Activated naive CD4-positive, alpha-beta T cell (primary cell): ENCODE data around the gene CLPTM1L.

Experiments
- DNase-seq, 4 experiments: peaks; one replicate each; lab custom pipeline; 2025; lab: John Stamatoyannopoulos, UW

Gene CLPTM1L

GRCh38 chr5:1315018-1315708 lies 29.7 kb downstream of the CLPTM1L start:
- DNase-seq, result no peak

- DNase-seq, result no peak
Observed at GRCh38 chr5:1314564-1314982, 30.3 kb downstream of the CLPTM1L start.

GRCh38 chr5:1312993-1313833 lies 31.7 kb downstream of the CLPTM1L start:
- DNase-seq, result no peak

DNA sequence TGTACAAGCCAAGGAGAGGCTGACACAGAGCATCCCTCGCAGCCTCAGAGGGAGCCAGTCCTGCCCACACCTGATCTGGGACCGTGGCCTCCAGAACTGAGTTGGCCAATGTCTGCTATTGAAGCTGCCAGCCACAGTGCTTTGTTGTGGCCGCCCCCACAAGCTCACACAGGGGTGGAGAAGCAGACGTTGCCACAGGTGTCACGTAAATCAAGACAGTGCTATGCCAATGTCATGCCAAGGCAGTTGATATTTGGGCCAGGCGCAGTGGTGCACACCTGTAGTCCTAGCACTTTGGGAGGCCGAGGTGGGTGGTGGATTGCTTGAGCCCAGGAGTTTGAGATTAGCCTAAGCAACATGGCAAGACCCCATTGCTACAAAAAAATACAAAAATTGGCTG lies 32.7 kb downstream of the CLPTM1L start:
- DNase-seq, result peak in 1 of 4 experiments; percentile 14

DNA sequence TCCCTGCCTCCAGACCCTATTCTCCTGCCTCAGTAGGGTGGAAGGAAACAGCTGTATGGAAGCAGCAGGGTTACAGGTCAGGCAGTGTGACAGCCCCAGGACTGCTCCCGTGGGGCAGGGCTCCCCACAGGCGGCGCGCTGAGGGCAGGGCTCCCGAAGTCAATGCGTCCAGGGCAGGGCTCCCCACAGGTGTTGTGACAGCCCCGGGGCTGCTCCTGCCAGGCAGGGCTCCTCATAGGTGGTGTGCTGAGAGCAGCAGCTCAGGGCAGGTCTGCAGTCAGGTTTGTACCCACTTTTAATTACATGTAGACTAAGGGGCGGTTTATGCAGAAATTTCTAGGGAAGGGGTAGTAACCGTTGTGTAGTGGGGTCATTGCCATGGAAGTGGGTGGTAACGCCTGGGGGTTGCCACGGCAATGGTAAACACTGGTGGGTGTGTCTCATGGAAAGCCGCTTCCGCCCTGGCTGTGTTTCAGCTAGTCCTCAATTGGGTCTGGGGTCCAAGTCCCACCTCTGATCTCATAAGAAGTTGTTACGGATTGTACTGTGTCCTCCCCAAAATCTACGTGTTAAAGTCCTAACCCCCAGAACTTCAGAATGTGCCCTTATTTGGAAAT lies 33.4 kb downstream of the CLPTM1L start:
- DNase-seq, result no peak

- DNase-seq, result no peak
Observed at GRCh38 chr5:1310118-1310517, 34.8 kb downstream of the CLPTM1L start.

GRCh38 chr5:1304033-1304432 lies 40.9 kb downstream of the CLPTM1L start:
- no peak for DNase-seq

DNA sequence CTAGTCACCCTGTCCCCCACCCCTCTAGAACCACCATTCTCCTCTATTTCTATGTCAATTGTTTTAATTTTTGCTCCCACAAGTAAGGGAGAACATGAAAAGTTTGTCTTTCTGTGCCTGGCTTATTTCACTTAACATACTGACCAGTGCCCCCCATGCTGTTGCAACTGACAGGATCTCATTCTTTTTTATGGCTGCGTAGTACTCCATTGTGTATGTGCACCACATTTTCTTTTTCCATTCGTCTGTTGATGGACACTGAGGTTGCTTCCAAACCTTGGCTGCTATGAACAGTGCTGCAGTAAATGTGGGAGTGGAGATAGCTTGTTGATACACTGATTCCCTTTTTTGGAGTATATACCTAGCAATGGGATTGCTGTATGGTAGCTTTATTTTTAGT lies 42.6 kb downstream of the CLPTM1L start:
- no peak for DNase-seq

- no peak for DNase-seq
Observed at GRCh38 chr5:1300581-1301083, 44.3 kb downstream of the CLPTM1L start.

DNA sequence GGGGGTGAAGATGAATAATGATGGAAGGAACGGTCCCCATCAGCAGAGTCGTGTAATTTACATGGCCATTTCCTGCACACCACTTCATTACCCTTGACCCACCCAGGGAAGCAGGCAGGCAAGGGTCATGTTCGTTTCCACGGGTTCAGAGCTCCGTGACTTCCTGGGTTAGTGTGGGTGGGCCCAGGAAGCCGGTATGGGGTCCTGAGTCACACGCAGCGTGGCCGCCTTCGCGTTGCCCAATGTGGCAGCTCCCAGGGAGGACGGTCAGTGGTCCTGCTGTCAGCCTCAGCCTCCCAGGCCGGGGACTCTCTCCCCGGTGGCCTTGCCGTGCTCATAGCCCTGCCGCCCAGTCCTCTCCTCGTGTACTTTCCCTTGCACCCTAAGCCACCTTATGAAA lies 44.9 kb downstream of the CLPTM1L start:
- DNase-seq, result no peak

DNA sequence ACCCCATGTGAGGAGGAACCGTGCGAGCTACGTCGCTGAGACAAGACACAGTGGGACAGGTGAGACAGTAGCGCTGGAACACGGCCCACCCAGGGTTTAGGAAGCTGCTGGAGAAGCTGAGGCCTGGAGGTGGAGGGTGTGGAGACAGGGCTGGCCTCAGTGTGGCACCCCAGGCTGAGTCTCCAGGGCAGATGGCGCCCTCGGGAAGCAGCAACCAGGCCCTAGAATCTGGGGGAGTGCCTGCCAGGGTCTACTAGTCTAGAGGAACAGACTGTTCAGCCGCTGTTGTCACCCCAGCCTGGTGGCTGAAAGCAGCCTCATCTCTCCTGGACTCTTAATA lies 45.4 kb downstream of the CLPTM1L start:
- no peak for DNase-seq

DNA sequence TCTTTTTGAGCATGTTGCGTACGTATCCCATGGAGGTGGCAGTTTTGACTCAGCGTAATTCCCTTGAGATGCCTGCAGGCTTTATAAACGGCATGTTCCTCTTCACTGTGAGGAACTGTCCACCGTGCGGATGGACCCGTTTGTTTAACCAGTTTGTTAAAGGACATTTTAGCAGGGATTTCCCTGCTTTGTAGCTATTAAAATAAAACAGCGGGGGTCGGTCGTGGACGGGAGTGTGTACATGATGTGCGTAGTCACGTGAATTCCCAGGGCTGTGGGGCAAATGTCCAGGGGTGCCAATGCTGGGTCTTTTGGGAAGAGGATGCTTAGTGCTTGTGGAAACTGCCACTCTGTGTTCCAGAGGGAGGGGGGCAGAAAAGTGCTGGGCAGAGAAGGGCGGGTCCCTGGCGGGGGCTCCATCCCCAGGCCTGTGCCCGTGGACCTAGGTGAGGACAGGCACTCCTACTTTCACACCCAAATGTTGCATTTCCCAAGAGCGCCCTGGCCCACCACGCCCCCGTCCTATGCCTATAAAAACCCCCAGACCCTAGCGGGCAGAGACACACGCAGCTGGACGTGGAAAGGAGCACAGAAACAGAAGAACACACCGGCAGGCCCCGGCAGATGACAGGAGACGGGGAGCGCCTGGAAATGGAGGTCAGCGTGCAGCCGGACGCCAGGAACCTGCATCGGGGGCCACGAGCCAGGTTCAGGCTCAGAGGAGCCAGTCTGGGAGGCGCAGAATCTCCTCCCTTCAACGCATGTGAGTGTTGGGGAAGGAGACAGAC lies 46.0 kb downstream of the CLPTM1L start:
- DNase-seq, result no peak

DNA sequence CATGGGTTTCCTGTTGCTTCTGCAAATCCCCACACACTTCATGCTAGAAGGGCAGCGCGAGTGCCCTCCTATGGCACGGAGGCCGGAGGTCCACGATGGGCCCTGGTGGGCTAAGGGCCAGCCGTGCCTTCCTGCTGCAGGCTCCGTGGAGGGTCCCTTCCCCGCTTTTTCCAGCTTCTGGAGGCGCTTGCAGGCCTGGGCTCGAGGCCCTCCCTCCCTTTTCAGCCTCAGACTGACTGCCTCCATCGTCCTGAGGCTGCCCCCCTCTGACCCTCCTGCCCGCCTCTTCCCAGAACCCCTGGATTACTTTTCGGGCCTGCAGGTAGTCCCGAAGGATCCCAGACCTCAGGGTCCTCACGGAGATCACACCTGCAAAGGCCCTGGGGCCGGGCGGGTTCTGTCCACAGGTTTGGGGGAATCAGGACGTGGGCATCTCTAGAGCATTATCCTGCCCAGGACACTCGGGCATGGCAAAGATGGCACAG lies 46.8 kb downstream of the CLPTM1L start:
- no peak for DNase-seq

- no peak for DNase-seq
Observed at GRCh38 chr5:1297243-1297642, 47.7 kb downstream of the CLPTM1L start.

GRCh38 chr5:1295650-1296037 lies 49.3 kb downstream of the CLPTM1L start:
- no peak for DNase-seq

GRCh38 chr5:1294835-1295649 lies 49.9 kb downstream of the CLPTM1L start, which contains the start of gene TERT:
TSS of gene TERT (minus strand) at chr5:1295068. CDS start at chr5:1294989, 79 bp downstream.
- DNase-seq, result peak; percentile 41 to 83 (median 70)

GRCh38 chr5:1294206-1294834 lies 50.6 kb downstream of the CLPTM1L start:
- DNase-seq, result no peak

GRCh38 chr5:1293416-1294205 lies 51.3 kb downstream of the CLPTM1L start:
- DNase-seq, result no peak

DNA sequence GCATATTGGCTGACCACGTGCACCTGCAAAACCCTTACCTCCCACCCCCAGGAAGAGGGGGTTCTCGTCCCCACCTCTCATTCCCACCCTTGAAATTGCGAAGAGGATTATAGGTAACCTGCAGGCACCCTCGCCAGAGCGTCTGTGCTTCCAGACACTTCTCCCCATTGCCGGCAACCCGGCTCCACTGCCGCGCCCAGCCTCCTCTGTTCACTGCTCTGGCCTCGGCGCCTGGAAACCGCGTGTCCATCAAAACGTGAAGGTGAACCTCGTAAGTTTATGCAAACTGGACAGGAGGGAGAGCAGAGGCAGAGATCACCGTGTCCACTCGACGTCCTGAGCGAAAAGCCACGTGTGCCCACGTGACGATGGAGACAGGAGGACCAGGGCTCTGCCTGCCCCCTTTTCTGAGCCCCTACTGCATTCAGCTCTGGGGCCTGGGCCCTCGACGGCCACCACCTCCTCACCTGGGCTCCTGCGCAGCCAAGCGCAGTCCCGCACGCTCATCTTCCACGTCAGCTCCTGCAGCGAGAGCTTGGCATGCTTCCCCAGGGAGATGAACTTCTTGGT lies 52.0 kb downstream of the CLPTM1L start:
- no peak for DNase-seq
